ENCODE measurements around the gene RERG.

The RERG gene

GRCh38 chr12:15208140-15208539, 13.1 kb downstream of the RERG start:
- no peak overlapping the region for H3K4me3 ChIP-seq (ENCODE audit: low read depth, low read length)
- no peak for TF ChIP-seq CTCF (IDR thresholded peaks at IDR 0.05; ENCODE audit: low read depth, low read length)
- H3K9me3 ChIP-seq (ENCODE audit: severe bottlenecking) = no peaks in the 10 kb centered on the region
- no peak overlapping the region for H3K27ac ChIP-seq
- no peak for DNase-seq
- peaks cover 3% of the 10 kb centered on the region; the same call in 1 of the 2 replicates for H3K36me3 ChIP-seq
- no peaks in the 10 kb centered on the region for H3K27me3 ChIP-seq (ENCODE audit: insufficient read depth, low read depth, severe bottlenecking)

DNA sequence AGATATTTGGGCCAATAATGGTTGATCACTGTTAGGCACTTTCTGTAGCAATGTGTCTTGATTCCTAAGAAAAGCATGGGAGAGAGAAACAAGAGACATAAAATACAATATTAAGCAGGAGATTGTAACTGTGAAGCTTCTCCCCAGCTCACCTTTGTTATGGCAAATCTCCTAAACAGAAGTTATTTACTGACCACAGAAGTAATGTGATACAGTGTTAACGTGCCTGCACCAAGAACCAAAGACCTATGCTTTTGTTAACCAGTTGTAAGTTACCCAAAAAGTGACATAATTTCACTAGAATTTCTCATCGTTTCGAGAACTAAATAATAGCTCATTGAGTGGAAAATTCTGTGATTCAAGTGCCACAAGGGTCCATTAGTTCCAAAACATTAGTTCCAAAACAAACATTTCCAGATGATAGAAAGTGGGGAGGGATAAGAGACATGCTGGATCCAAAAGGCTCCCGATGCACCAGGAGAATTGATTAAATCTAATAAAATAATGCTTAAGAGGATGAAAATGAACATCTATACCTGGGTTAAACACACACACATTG, 14.3 kb downstream of the RERG start:
- H3K4me3 ChIP-seq (ENCODE audit: low read depth, low read length) = no peak overlapping the region
- H3K27ac ChIP-seq = no peak overlapping the region
- no peaks in the 10 kb centered on the region for H3K27me3 ChIP-seq (ENCODE audit: insufficient read depth, low read depth, severe bottlenecking)
- H3K9me3 ChIP-seq (ENCODE audit: severe bottlenecking) = no peaks in the 10 kb centered on the region
- DNase-seq = no peak
- TF ChIP-seq CTCF (IDR thresholded peaks at IDR 0.05; ENCODE audit: low read depth, low read length) = no peak
- H3K36me3 ChIP-seq = peaks cover 3% of the 10 kb centered on the region; the same call in 1 of the 2 replicates

- TF ChIP-seq CTCF (IDR thresholded peaks at IDR 0.05; ENCODE audit: low read depth, low read length) = no peak
- no peaks in the 10 kb centered on the region for H3K9me3 ChIP-seq (ENCODE audit: severe bottlenecking)
- no peak overlapping the region for H3K27ac ChIP-seq
Measured at GRCh38 chr12:15206338-15206737, 14.9 kb downstream of the RERG start.

DNA sequence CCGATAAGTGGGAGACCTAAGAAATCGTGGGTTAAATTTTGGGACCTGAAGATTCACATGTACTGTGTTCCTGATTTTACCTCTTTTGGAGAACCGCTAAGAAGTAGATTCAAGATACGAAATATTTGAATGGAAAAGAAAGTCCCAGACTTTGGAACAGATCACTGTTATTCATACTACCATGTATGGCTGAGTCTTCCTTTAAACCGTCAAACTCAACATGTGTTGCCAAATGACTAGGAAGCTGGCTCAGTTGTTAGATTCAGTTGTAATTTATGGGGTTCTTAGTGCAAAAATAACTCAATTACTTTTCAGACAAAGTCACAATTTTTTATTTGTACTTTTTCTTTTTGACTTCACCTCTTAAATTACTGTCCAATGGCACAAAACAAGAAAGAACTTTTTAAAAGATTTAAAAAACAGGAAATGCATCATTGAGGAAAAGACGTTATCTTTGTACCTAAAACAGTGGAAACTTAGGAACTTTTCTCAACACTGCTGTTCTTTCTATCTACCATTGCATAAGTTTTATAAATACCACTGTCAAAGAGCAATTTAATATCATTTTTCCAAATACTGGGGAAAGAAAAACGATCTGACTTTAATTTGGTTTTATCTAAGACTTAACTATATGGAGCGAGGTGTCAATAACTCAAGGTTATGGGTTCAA, 15.7 kb downstream of the RERG start:
- TF ChIP-seq CTCF (IDR thresholded peaks at IDR 0.05; ENCODE audit: low read depth, low read length) = no peak
- no peaks in the 10 kb centered on the region for H3K9me3 ChIP-seq (ENCODE audit: severe bottlenecking)
- H3K27ac ChIP-seq = no peak overlapping the region
- no peak overlapping the region for H3K4me3 ChIP-seq (ENCODE audit: low read depth, low read length)
- DNase-seq = no peak
- peaks cover 3% of the 10 kb centered on the region; the same call in 1 of the 2 replicates for H3K36me3 ChIP-seq
- H3K27me3 ChIP-seq (ENCODE audit: insufficient read depth, low read depth, severe bottlenecking) = no peaks in the 10 kb centered on the region

More at GRCh38 chr12:15206338-15206737, 14.9 kb downstream of the RERG start:
- H3K36me3 ChIP-seq = peaks cover 3% of the 10 kb centered on the region; the same call in 1 of the 2 replicates
- no peaks in the 10 kb centered on the region for H3K27me3 ChIP-seq (ENCODE audit: insufficient read depth, low read depth, severe bottlenecking)
- H3K4me3 ChIP-seq (ENCODE audit: low read depth, low read length) = no peak overlapping the region
- no peak for DNase-seq

DNA sequence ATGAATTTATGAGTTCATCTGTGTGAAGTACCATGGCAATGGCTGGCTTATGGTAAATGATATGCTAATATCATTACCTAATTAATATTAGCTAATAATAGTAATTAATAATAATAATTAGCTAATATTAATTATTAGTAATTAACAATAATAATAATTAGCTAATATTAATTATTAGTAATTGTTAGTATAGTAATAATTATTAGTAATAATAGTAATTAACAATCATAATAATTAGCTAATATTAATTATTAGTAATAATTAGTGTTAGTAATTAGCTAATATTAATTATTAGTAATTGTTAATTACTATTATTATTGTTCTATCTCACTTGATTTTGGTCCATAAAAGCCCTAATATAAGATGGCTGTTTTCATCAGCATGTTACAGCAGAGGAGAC, 19.8 kb downstream of the RERG start:
- H3K27ac ChIP-seq = no peak overlapping the region
- no peaks in the 10 kb centered on the region for H3K27me3 ChIP-seq (ENCODE audit: insufficient read depth, low read depth, severe bottlenecking)
- no peaks in the 10 kb centered on the region for H3K9me3 ChIP-seq (ENCODE audit: severe bottlenecking)
- no peak for TF ChIP-seq CTCF (IDR thresholded peaks at IDR 0.05; ENCODE audit: low read depth, low read length)
- H3K36me3 ChIP-seq = peaks cover 3% of the 10 kb centered on the region; the same call in 1 of the 2 replicates
- H3K4me3 ChIP-seq (ENCODE audit: low read depth, low read length) = no peak overlapping the region
- no peak for DNase-seq

All from WERI-Rb-1 (cell line).